GM12878 (cell line): Measurements from ENCODE around the gene AP1S1. TPM values are rescaled to one million over a fixed set of nuclear protein-coding genes. Genes with fewer than 3 reads are reported as not detected.

Source experiments
- ATAC-seq: fragments of 200-7000 bp; cut with Tn5 transposase; 3 replicates; pipeline ENCODE4 v1.9.1; 2020; ENCODE audit warnings: mild to moderate bottlenecking, moderate library complexity
- BruUV-seq: library from RNA; stranded (reverse); fragments of 400-500 nt; replicated peaks from 2 replicates; lab custom pipeline; 2021; lab: Mats Ljungman, UMichigan
- CTCF ChIA-PET: fragments of 300-600 bp; sonication (Branson Sonifier 250); formaldehyde crosslinking; extraction: SDS; loops from one replicate; lab custom pipeline; 2021; ENCODE audit warnings: inconsistent platforms; lab: Yijun Ruan, JAX
- POLR2A ChIA-PET: fragments of 350-600 bp; formaldehyde crosslinking; extraction: SDS; loops from one replicate; lab custom pipeline; 2021; ENCODE audit warnings: inconsistent platforms; lab: Charles Lee
- RAD21 ChIA-PET: fragments of 300-600 bp; sonication (Branson Sonifier 250); formaldehyde crosslinking; loops from one replicate; lab custom pipeline; 2023; ENCODE audit warnings: antibody characterized with exemption; ENCODE audit not compliant: unreplicated experiment; lab: Charles Lee
- SMC1A ChIA-PET: fragments of 300-600 bp; sonication (Branson Sonifier 250); formaldehyde crosslinking; loops from one replicate; lab custom pipeline; 2023; ENCODE audit not compliant: unreplicated experiment, uncharacterized antibody; lab: Charles Lee
- DNase-seq: peaks from one replicate; pipeline ENCODE4 v3.0.0-alpha.2; 2011; ENCODE audit warnings: low read depth, low spot score
- FAIRE-seq: peaks from 3 replicates; lab custom pipeline; 2011; peaks lifted over from hg19 to GRCh38; lab: Jason Lieb, UNC
- H2AFZ ChIP-seq: 2 replicates; pipeline ENCODE4 v1.6.0; 2011; ENCODE audit warnings: low read depth, low read length, control low read depth; ENCODE audit not compliant: control insufficient read depth
- H3K27ac ChIP-seq: 2 replicates; pipeline ENCODE4 v1.5.1; 2011; ENCODE audit warnings: control low read depth; ENCODE audit not compliant: control insufficient read depth, insufficient read depth
- H3K27me3 ChIP-seq, 2 experiments: replicated peaks in 1 of 2; 2 replicates each; pipeline versions ENCODE4 v1.6.0 to v1.6.1; 2011; ENCODE audit warnings: low read length in 1 of 2; ENCODE audit not compliant: control insufficient read depth in 2 of 2, insufficient read depth in 2 of 2
- H3K36me3 ChIP-seq, 2 experiments: 2 replicates each; pipeline ENCODE4 v1.5.1; 2011; ENCODE audit warnings: low read length in 1 of 2; ENCODE audit not compliant: control insufficient read depth in 2 of 2, insufficient read depth in 2 of 2
- H3K4me1 ChIP-seq: 2 replicates; pipeline ENCODE4 v1.6.1; 2011; ENCODE audit warnings: mild to moderate bottlenecking, low read length, moderate library complexity, mixed read lengths; ENCODE audit not compliant: control insufficient read depth, insufficient read depth
- H3K4me2 ChIP-seq: 2 replicates; pipeline ENCODE4 v1.6.0; 2011; ENCODE audit warnings: control low read depth; ENCODE audit not compliant: control insufficient read depth, insufficient read depth
- H3K4me3 ChIP-seq: fragments of 200-600 bp; sonication (generic); 2 replicates; pipeline ENCODE4 v1.5.1; 2016
- H3K79me2 ChIP-seq: 2 replicates; pipeline ENCODE4 v1.6.0; 2011; ENCODE audit warnings: low read length; ENCODE audit not compliant: control insufficient read depth, insufficient read depth
- H3K9ac ChIP-seq: 2 replicates; pipeline ENCODE4 v1.8.0; 2011; ENCODE audit warnings: low read length, control low read depth, mixed read lengths; ENCODE audit not compliant: control insufficient read depth, insufficient read depth
- H3K9me3 ChIP-seq: replicated peaks from 3 replicates; pipeline ENCODE4 v1.5.1; 2011; ENCODE audit warnings: mild to moderate bottlenecking, low read length; ENCODE audit not compliant: control insufficient read depth, insufficient read depth
- H4K20me1 ChIP-seq: 2 replicates; pipeline ENCODE4 v1.6.0; 2011; ENCODE audit not compliant: control insufficient read depth, insufficient read depth
- CEBPB ChIP-seq, 2 experiments: fragments of 150-350 bp in 1 of 2; IDR thresholded peaks; 2 replicates each; pipeline ENCODE4 v1.6.1; 2012 to 2014; ENCODE audit warnings: low read depth in 2 of 2, low read length in 2 of 2, borderline replicate concordance in 1 of 2, inconsistent platforms in 1 of 2
- IKZF2 ChIP-seq, 2 experiments: fragments of 450-650 bp; IDR thresholded peaks; 2 replicates each; pipeline ENCODE4 v1.6.1; 2017; ENCODE audit warnings: mild to moderate bottlenecking in 2 of 2, moderate library complexity in 2 of 2
- IRF4 ChIP-seq: IDR thresholded peaks from 2 replicates; pipeline ENCODE4 v1.6.1; 2011; ENCODE audit warnings: low read depth, low read length
- MYB ChIP-seq: fragments of 150-350 bp; IDR thresholded peaks from 2 replicates; pipeline ENCODE4 v1.6.1; 2014; ENCODE audit warnings: mild to moderate bottlenecking, low read depth, low read length, borderline replicate concordance
- NFYA ChIP-seq: IDR thresholded peaks from 2 replicates; pipeline ENCODE4 v1.6.1; 2011; ENCODE audit warnings: low read depth, mild to moderate bottlenecking, low read length, improper control_type of control experiment, borderline replicate concordance
- NR2C2 ChIP-seq: IDR thresholded peaks from 2 replicates; pipeline ENCODE4 v1.6.1; 2011; ENCODE audit warnings: borderline replicate concordance, low read depth; ENCODE audit not compliant: control insufficient read depth, insufficient read length
- SMAD5 ChIP-seq: IDR thresholded peaks from 2 replicates; pipeline ENCODE4 v1.6.1; 2016; ENCODE audit warnings: antibody characterized with exemption, low read depth
- TAF1 ChIP-seq: IDR thresholded peaks from 2 replicates; pipeline ENCODE4 v1.6.1; 2011; ENCODE audit warnings: mild to moderate bottlenecking, low read depth, low read length, borderline replicate concordance
- TARDBP ChIP-seq: IDR thresholded peaks from 2 replicates; pipeline ENCODE4 v1.6.1; 2016; ENCODE audit warnings: borderline replicate concordance
- ZNF24 ChIP-seq: fragments of 450-650 bp; IDR thresholded peaks from 2 replicates; pipeline ENCODE4 v1.6.1; 2017; ENCODE audit warnings: antibody characterized with exemption, mild to moderate bottlenecking
- ZSCAN29 ChIP-seq: fragments of 450-650 bp; IDR thresholded peaks from 2 replicates; pipeline ENCODE4 v1.6.1; 2017; ENCODE audit warnings: mild to moderate bottlenecking, moderate library complexity
- WGBS: methylation state at CpG from one replicate; pipeline ENCODE4 v1.1.6; 2016; ENCODE audit warnings: low lambda C conversion rate; ENCODE audit not compliant: insufficient replicate concordance, insufficient coverage; ENCODE audit errors: missing lambda C conversion rate; 5-methylcytosine and 5-hydroxymethylcytosine counted together
- in situ Hi-C: fragments of 300-500 bp; cut with MboI; formaldehyde crosslinking; loops from 9 replicates; pipeline ENCODE4 v1.14.3; 2018; ENCODE audit warnings: mixed read lengths
- intact Hi-C: fragments of 100-400 bp; cut with micrococcal nuclease; formaldehyde crosslinking; loops from one replicate; pipeline ENCODE4 v1.14.2; 2022; ENCODE audit not compliant: unreplicated experiment
- polyA plus RNA-seq, 11 experiments: library from polyadenylated mRNA; depleted of rRNA in 4 of 11; unstranded in 6 of 11; stranded (reverse) in 5 of 11; fragments of >200 nt; fragmentation: Nextera tagmentation in 4 of 11; fragmentation: Illumina TruSeq in 1 of 11; extraction: Ambion mirVana in 4 of 11; extraction: Trizol in 1 of 11; gene quantifications; 1 replicate in 1 of 11; 2 replicates in 10 of 11; pipeline versions ENCODE4 v1.2.1 to v1.2.3, GENCODE V29; 2011 to 2016; ENCODE audit warnings: inconsistent platforms in 2 of 11, missing spikeins in 2 of 11, low read depth in 1 of 11
- total RNA-seq, 4 experiments: library from RNA; depleted of rRNA in 3 of 4; stranded (reverse); fragments of >200 nt in 3 of 4; fragmentation: Illumina TruSeq in 1 of 4; extraction: Trizol in 1 of 4; gene quantifications; 2 replicates each; pipeline versions ENCODE4 v1.2.1 to v1.2.3, GENCODE V29; 2013 to 2021
- TF ChIP-seq, protein P1 (sequence below): fragments of 450-650 bp; conservative IDR thresholded peaks from 2 replicates; pipeline ENCODE4 v1.6.1; 2017; ENCODE audit warnings: mild to moderate bottlenecking, moderate library complexity
- TF ChIP-seq, protein P2 (sequence below): fragments of 450-650 bp; IDR thresholded peaks from 2 replicates; pipeline ENCODE4 v1.6.1; 2017; ENCODE audit warnings: mild to moderate bottlenecking, low read depth, inconsistent platforms; ENCODE audit not compliant: poor library complexity, severe bottlenecking

The AP1S1 gene
- total and polyA plus RNA-seq, 10 of the 15 experiments (the other 5 are each of a cell fraction or from before 2014, with no cell fraction given), result 2.5 to 121 (median 54.9) TPM

DNA sequence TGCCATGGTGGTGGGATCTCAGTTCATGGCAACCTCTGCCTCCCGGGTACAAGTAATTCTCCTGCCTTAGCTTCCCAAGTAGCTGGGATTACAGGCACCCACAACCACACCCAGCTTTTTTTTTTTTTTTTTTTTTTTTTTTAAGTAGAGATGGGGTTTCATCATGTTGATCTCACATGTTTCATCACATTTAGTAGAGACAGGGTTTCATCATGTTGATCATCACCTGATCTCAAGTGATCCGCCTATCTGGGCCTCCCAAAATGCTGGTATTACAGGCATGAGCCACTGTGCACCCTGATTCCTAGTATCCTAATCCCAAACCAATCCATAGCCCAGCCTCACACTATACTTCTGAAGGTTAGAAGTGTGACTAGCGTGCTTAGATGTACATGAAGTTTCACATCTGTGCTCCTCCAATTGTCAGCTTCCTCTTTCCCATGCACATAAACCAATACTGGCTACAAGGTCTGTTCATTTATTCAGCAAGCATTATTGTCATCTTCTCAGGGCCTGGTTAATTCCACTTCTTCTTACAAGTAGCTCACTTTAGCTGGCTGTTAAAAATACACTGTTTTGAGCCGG, 32.7 kb downstream of the AP1S1 start:
- Histone ChIP-seq H3K4me2 (no peak overlapping the region), H4K20me1 (no peaks in the 10 kb centered on the region), H3K4me3 (no peak overlapping the region), H3K9ac (no peak overlapping the region)
- in situ Hi-C loops, result no loop called here
- no TSS peak for BruUV-seq
- POLR2A ChIA-PET, result interaction anchor here (0.5 to 1.0 kb wide), 3 partner anchors 9 to 245 kb away, joined by 3 to 4 read pairs (median 3); no protein-coding TSS in a partner anchor
- TF ChIP-seq ZNF24 (peak; percentile 86), IKZF2 (IDR thresholded peaks at IDR 0.05) (0 out of 4 replicates have a peak, but pooled peaks of 1 of the 2 experiments have one; percentile 9), SMAD5 (no peak)
- TF ChIP-seq, all 136 proteins: peak for 2
- DNase-seq, result no peak
- H3K4me1 ChIP-seq, result no peaks in the 10 kb centered on the region
- SMC1A ChIA-PET, result interaction anchor here (1.0 to 1.4 kb wide), 2 partner anchors 43 to 96 kb away, joined by 3 to 4 read pairs; no protein-coding TSS in a partner anchor
- H3K36me3 ChIP-seq, result no peaks in the 10 kb centered on the region
- RAD21 ChIA-PET, result interaction anchor here (1.4 kb wide), 1 partner anchor 43 kb away, joined by 4 read pairs; no protein-coding TSS in a partner anchor
- H3K27me3 ChIP-seq, result no peaks in the 10 kb centered on the region; a peak in 1 of 4 replicates
- no peaks in the 10 kb centered on the region for H3K9me3 ChIP-seq
- no peak overlapping the region for H3K27ac ChIP-seq
- ATAC-seq, result no peak
- H2AFZ ChIP-seq, result no peak overlapping the region
- no peaks in the 10 kb centered on the region for H3K79me2 ChIP-seq
- CTCF ChIA-PET, result interaction anchor here (0.6 to 2.1 kb wide), 2 partner anchors 43 to 44 kb away, joined by 3 to 12 read pairs; no protein-coding TSS in a partner anchor
- intact Hi-C loops, result no loop called here
- WGBS, result 21% methylated on average over 4 of the region's 4 CpGs
- FAIRE-seq, result no peak

DNA sequence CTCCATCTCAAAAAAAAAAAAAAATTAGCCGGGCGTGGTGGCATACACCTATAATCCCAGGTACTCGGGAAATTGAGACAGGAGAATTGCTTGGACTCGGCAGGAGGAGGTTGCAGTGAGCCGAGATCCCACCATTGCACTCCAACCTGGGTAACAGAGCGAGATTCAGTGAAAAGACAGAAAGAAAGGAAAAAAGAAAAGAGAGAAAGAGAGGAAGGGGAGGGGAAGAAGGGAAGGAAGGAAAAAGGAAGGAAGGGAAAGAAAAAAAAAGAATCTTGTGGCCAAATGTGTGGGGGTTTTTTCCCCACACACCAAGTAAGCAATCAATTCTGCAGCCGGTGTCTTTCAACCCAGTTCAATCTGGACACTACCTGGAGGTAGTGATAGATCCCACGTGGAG, 34.8 kb downstream of the AP1S1 start:
- no peaks in the 10 kb centered on the region for H3K79me2 ChIP-seq
- H3K9me3 ChIP-seq, result no peaks in the 10 kb centered on the region
- ATAC-seq (no peak), DNase-seq (no peak), FAIRE-seq (no peak)
- no peak overlapping the region for H3K4me2 ChIP-seq
- in situ Hi-C loops (no loop called here), intact Hi-C loops (no loop called here)
- no peaks in the 10 kb centered on the region for H3K4me1 ChIP-seq
- H3K4me3 ChIP-seq, result no peak overlapping the region
- BruUV-seq, result no TSS peak
- RAD21 ChIA-PET, result no interaction called here
- 33% methylated on average over 6 of the region's 8 CpGs for WGBS
- SMC1A ChIA-PET, result no interaction called here
- H3K36me3 ChIP-seq, result no peaks in the 10 kb centered on the region
- POLR2A ChIA-PET, result no interaction called here
- H3K27ac ChIP-seq, result no peak overlapping the region
- CTCF ChIA-PET, result interaction anchor here (0.6 to 8.3 kb wide), 3 partner anchors 17 to 93 kb away, joined by 3 to 248 read pairs (median 3); no protein-coding TSS in a partner anchor
- no peaks in the 10 kb centered on the region; a peak in 1 of 4 replicates for H3K27me3 ChIP-seq
- no peak overlapping the region for H2AFZ ChIP-seq
- no peaks in the 10 kb centered on the region for H4K20me1 ChIP-seq
- H3K9ac ChIP-seq, result no peak overlapping the region
- TF ChIP-seq, protein P1, sequence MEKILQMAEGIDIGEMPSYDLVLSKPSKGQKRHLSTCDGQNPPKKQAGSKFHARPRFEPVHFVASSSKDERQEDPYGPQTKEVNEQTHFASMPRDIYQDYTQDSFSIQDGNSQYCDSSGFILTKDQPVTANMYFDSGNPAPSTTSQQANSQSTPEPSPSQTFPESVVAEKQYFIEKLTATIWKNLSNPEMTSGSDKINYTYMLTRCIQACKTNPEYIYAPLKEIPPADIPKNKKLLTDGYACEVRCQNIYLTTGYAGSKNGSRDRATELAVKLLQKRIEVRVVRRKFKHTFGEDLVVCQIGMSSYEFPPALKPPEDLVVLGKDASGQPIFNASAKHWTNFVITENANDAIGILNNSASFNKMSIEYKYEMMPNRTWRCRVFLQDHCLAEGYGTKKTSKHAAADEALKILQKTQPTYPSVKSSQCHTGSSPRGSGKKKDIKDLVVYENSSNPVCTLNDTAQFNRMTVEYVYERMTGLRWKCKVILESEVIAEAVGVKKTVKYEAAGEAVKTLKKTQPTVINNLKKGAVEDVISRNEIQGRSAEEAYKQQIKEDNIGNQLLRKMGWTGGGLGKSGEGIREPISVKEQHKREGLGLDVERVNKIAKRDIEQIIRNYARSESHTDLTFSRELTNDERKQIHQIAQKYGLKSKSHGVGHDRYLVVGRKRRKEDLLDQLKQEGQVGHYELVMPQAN, result no peak
- TF ChIP-seq ZSCAN29, result no peak
- TF ChIP-seq NR2C2, result no peak
- TF ChIP-seq, protein P2, sequence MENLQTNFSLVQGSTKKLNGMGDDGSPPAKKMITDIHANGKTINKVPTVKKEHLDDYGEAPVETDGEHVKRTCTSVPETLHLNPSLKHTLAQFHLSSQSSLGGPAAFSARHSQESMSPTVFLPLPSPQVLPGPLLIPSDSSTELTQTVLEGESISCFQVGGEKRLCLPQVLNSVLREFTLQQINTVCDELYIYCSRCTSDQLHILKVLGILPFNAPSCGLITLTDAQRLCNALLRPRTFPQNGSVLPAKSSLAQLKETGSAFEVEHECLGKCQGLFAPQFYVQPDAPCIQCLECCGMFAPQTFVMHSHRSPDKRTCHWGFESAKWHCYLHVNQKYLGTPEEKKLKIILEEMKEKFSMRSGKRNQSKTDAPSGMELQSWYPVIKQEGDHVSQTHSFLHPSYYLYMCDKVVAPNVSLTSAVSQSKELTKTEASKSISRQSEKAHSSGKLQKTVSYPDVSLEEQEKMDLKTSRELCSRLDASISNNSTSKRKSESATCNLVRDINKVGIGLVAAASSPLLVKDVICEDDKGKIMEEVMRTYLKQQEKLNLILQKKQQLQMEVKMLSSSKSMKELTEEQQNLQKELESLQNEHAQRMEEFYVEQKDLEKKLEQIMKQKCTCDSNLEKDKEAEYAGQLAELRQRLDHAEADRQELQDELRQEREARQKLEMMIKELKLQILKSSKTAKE, result no peak
- TF ChIP-seq NFYA, result no peak
- no peak for TF ChIP-seq TAF1
- TF ChIP-seq IRF4, result no peak
- TF ChIP-seq MYB, result no peak
- no peak for TF ChIP-seq CEBPB (IDR thresholded peaks at IDR 0.05; ENCODE audit: borderline replicate concordance in 1 of 2, low read depth in 2 of 2, low read length in 2 of 2)
- no peak for TF ChIP-seq TARDBP
